Peyer's patch (tissue), 4 donors: ENCODE results near the gene KIRREL1. TPM values are rescaled to one million over a fixed set of nuclear protein-coding genes. Genes with fewer than 3 reads are reported as not detected.
A peak's percentile ranks its signal among the peaks of the same experiment; 100 is the strongest.

ENCODE experiments used
- DNase-seq, 3 donors: peaks; one replicate each; pipeline ENCODE4 v3.0.0-alpha.2; 2017 to 2019
- H3K27ac ChIP-seq, 4 donors: fragments of 200-600 bp; sonication (generic); one replicate each; pipeline ENCODE4 v1.5.1; 2016 to 2019
- H3K27me3 ChIP-seq, 2 donors: fragments of 200-600 bp; sonication (generic); one replicate each; pipeline ENCODE4 v1.5.1; 2019
- H3K36me3 ChIP-seq, 3 donors: fragments of 200-600 bp; sonication (generic); one replicate each; pipeline ENCODE4 v1.5.1; 2016 to 2019
- H3K4me1 ChIP-seq, 4 donors: fragments of 200-600 bp; sonication (generic); one replicate each; pipeline ENCODE4 v1.5.1; 2016 to 2019
- H3K4me3 ChIP-seq, 4 donors: fragments of 200-600 bp; sonication (generic); 1 replicate in 3 of 4; 2 replicates in 1 of 4; pipeline ENCODE4 v1.5.1; 2016 to 2019; ENCODE audit warnings: mild to moderate bottlenecking in 1 of 4
- H3K9me3 ChIP-seq, 4 donors: fragments of 200-600 bp; sonication (generic); one replicate each; pipeline ENCODE4 v1.5.1; 2016 to 2019; ENCODE audit warnings: mild to moderate bottlenecking in 1 of 4
- POLR2A ChIP-seq, 2 donors: fragments of 450-650 bp; IDR thresholded peaks; one replicate each; pipeline ENCODE4 v1.5.1; 2017; ENCODE audit warnings: antibody characterized with exemption in 2 of 2, mild to moderate bottlenecking in 2 of 2, moderate library complexity in 2 of 2
- total RNA-seq, 4 donors: library from RNA; depleted of rRNA; stranded (reverse); fragments of >200 nt; gene quantifications; one replicate each; pipeline ENCODE4 v1.1.0, GENCODE V29; 2016
- TF ChIP-seq, protein P1 (sequence below), 6 experiments: fragments of 450-650 bp in 4 of 6; fragments of 200-600 bp in 2 of 6; sonication (generic) in 1 of 6; IDR thresholded peaks; one replicate each; pipeline ENCODE4 v1.5.1; 2017 to 2019; ENCODE audit warnings: antibody characterized with exemption in 6 of 6, mild to moderate bottlenecking in 3 of 6, moderate library complexity in 1 of 6

The KIRREL1 gene
- total RNA-seq, 4 donors from 2014 or later, result 2.8 to 29.7 (median 11.1) TPM

DNA sequence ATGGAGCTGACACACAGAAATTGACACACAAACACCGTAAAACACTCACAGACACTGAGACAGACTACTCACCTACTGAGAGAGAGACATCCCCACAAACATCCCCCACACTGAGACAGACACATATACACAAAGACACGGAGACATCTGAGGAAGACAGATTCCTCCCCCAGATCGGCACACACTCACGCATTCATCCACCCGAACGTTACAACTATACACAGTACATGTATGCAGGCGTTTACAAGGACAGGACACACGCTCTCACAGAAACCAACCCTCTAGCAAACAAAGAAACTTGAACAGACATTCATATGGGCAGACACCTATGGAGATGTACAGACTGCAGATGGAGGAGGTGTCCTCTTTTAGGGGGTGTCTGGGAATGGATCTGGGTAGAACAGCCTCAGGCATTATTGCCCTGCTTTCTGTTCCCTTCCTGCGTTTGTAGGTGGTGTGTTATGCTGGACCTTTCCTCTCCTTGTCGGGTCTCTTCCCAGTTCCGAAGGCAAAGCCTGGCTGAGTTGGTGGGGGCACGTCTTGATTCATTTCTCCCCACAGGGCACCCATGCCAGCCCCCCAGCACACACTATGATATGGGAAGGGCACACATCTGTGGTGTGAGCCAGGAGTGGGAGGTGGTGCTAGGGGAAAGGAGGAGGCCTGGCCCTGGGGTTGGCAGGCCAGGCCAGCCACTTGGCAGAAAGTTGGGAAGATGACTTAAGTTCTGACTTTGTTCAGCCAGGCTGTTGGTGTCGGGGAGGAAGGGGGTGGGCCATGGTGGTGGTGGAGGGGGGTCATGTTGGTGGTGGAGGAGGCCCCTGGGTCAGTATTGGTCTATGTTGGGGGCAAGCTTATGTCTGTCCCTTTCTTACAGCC lies 1.5 kb downstream of the KIRREL1 start:
- Histone ChIP-seq H3K27ac (peak overlapping the region; percentile 64 to 91 (median 80)), H3K27me3 (no peaks in the 10 kb centered on the region), H3K4me1 (peaks cover 0 to 13% (median 3%) of the 10 kb centered on the region in 4 donors), H3K4me3 (peak overlapping the region; percentile 52 to 85 (median 65)), H3K9me3 (no peaks in the 10 kb centered on the region), H3K36me3 (no peaks in the 10 kb centered on the region)
- DNase-seq, result no peak
- TF ChIP-seq, protein P1, sequence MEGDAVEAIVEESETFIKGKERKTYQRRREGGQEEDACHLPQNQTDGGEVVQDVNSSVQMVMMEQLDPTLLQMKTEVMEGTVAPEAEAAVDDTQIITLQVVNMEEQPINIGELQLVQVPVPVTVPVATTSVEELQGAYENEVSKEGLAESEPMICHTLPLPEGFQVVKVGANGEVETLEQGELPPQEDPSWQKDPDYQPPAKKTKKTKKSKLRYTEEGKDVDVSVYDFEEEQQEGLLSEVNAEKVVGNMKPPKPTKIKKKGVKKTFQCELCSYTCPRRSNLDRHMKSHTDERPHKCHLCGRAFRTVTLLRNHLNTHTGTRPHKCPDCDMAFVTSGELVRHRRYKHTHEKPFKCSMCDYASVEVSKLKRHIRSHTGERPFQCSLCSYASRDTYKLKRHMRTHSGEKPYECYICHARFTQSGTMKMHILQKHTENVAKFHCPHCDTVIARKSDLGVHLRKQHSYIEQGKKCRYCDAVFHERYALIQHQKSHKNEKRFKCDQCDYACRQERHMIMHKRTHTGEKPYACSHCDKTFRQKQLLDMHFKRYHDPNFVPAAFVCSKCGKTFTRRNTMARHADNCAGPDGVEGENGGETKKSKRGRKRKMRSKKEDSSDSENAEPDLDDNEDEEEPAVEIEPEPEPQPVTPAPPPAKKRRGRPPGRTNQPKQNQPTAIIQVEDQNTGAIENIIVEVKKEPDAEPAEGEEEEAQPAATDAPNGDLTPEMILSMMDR (IDR thresholded peaks at IDR 0.05), result no peak
- TF ChIP-seq POLR2A (IDR thresholded peaks at IDR 0.05), result no peak

DNA sequence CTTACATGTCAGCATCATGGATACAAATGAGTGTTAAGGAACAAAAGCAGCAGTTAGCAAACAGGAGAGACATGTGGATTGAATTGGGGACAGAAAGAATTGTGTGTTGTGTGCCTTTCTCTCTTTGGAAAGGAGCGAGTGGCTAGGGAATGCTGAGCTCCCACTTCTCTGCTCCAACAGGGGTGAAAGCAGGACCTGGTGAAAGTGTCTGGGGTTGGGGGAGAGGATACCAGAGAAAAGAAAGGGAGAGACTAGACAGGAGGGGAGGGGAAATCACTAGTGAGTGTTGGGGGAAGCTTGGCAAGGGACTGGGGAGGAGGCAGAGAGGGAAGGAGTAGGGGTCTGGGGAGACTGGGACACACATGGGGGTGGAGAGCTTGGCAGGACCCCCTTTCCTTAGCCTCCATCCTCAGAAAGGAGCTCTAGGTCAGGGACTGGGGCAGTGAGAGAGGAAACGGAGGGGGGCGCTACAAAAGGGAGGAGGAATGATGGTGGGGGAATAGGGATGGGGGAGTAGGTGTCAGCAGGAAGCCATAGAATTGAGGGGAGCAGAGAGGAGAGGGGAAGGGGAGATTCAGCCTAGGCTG lies 2.2 kb downstream of the KIRREL1 start:
- Histone ChIP-seq H3K36me3 (no peaks in the 10 kb centered on the region), H3K27ac (peak overlapping the region in 3 of 4 donors; percentile 73 to 91 (median 86)), H3K4me3 (peak overlapping the region in 1 of 4 donors; percentile 85), H3K4me1 (peaks cover 0 to 13% (median 3%) of the 10 kb centered on the region in 4 donors), H3K9me3 (no peaks in the 10 kb centered on the region), H3K27me3 (no peaks in the 10 kb centered on the region)
- TF ChIP-seq POLR2A (IDR thresholded peaks at IDR 0.05), result no peak
- TF ChIP-seq, protein P1 (IDR thresholded peaks at IDR 0.05), result no peak
- no peak for DNase-seq

- Histone ChIP-seq H3K27ac (peak overlapping the region in 2 of 4 donors; percentile 25), H3K9me3 (no peaks in the 10 kb centered on the region), H3K4me3 (no peak overlapping the region), H3K27me3 (no peaks in the 10 kb centered on the region), H3K36me3 (no peaks in the 10 kb centered on the region), H3K4me1 (peaks cover 0 to 17% (median 3%) of the 10 kb centered on the region in 4 donors)
- TF ChIP-seq, protein P1 (IDR thresholded peaks at IDR 0.05), result no peak
- DNase-seq, result no peak
These were observed 3.0 kb downstream of the KIRREL1 start for GRCh38 chr1:157996433-157996832.

GRCh38 chr1:158000507-158000906 lies 7.1 kb downstream of the KIRREL1 start:
- Histone ChIP-seq H3K27ac (no peak overlapping the region), H3K4me3 (no peak overlapping the region), H3K9me3 (no peaks in the 10 kb centered on the region), H3K27me3 (no peaks in the 10 kb centered on the region), H3K4me1 (peaks cover 0 to 11% (median 0%) of the 10 kb centered on the region in 4 donors), H3K36me3 (no peaks in the 10 kb centered on the region)
- no peak for DNase-seq
- TF ChIP-seq POLR2A (IDR thresholded peaks at IDR 0.05), result no peak
- TF ChIP-seq, protein P1 (IDR thresholded peaks at IDR 0.05), result no peak

DNA sequence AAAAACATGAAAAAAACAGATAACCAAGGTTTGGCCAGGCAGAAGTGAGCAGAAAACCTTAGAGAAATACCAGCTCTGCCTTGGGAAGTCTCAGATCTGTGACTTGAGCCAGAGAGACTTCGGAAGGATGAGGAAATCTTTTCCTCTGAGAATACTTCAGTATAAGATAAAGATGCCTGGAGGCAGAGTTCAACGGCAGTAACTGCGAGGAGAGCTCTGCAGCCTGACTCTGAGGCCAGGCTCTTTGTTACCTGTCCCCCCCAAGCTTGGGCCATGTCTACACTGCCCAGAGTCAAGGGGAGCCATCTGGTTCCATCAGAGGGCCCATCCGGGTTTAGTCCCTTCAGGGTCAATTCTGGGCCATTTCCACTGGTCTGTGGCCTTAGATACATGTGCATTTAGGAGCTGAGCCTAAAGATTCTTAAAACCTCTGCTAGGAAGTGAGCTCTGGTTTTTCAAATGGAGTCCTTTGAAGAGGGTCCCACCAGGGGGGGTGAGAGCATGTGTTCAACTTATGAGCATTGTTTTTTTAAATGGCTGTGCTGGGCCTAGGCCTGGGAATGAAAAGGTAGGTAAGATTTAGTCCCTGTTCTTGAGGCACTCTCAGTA lies 8.7 kb downstream of the KIRREL1 start:
- H3K36me3 ChIP-seq, result no peaks in the 10 kb centered on the region
- no peaks in the 10 kb centered on the region for H3K27me3 ChIP-seq
- peaks cover 0 to 17% (median 0%) of the 10 kb centered on the region in 4 donors for H3K4me1 ChIP-seq
- no peak for DNase-seq
- no peak overlapping the region for H3K4me3 ChIP-seq
- H3K27ac ChIP-seq, result peak overlapping the region in 2 of 4 donors; percentile 21 to 26
- H3K9me3 ChIP-seq, result no peaks in the 10 kb centered on the region
- TF ChIP-seq, protein P1 (IDR thresholded peaks at IDR 0.05), result no peak
- TF ChIP-seq POLR2A (IDR thresholded peaks at IDR 0.05), result no peak
